CD4-positive, alpha-beta T cell treated with Interleukin-6 at 100 ng/mL for 8 hours (primary cell): Measurements from ENCODE around the gene PTPN23.
A peak's percentile ranks its signal among the peaks of the same experiment; 100 is the strongest.

Experiments
- DNase-seq: peaks from one replicate; pipeline ENCODE4 v3.0.0-alpha.2; 2020; ENCODE audit warnings: mixed read lengths, low spot score

The PTPN23 gene

GRCh38 chr3:47374587-47374986, 6.2 kb upstream of the PTPN23 start:
- DNase-seq = no peak

DNA sequence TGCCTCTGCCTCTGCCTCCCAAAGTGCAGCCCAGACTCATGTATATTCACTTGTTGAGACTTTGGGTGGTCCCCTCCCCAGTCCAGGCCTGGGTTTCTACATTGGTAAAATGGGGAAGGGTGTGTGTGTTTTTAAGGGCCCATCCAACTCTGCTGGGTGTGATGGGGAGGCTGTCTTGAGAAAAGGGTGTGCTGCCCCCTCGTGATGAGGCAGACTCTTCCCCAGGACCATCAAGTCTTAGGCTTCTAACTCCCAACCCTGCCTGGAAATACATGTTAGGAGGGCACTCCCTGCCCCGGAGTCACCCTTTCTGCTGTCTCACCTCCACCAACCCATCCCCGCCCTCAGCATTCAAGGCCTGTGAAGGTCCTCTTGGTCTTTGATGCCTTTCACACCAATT, 4.4 kb upstream of the PTPN23 start:
- no peak for DNase-seq

GRCh38 chr3:47377186-47377585, 3.6 kb upstream of the PTPN23 start:
- DNase-seq = no peak

GRCh38 chr3:47378869-47379268, 2.0 kb upstream of the PTPN23 start:
- no peak for DNase-seq

GRCh38 chr3:47379411-47379899, 1.4 kb upstream of the PTPN23 start:
- DNase-seq = no peak

DNA sequence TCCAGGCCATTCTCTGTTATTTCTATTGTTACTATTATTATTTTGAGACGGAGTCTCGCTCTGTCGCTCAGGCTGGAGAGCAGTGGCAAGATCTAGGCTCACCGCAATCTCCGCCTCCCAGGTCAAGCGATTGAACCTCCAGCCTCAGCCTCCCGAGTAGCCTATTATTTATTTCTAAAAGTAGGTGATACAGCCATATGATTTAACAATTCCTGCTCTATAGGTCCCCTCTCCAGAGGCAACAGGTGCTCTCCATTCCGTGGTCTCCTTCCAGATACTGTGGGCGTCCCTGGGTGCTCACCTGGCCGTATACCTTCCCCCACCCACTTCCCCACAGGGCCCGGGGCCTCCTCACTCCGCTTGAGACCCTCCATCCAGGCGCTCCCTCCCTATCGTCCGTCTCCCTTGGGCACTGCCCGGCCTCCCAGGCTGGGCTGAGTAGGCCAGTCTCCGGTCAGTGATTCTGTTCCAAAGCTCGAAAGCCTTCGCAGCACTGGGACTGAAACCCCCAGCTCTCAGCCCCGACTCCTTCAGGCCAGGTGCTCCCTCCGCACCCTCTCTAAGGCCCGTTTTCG, 708 bp upstream of the PTPN23 start:
- DNase-seq = no peak

DNA sequence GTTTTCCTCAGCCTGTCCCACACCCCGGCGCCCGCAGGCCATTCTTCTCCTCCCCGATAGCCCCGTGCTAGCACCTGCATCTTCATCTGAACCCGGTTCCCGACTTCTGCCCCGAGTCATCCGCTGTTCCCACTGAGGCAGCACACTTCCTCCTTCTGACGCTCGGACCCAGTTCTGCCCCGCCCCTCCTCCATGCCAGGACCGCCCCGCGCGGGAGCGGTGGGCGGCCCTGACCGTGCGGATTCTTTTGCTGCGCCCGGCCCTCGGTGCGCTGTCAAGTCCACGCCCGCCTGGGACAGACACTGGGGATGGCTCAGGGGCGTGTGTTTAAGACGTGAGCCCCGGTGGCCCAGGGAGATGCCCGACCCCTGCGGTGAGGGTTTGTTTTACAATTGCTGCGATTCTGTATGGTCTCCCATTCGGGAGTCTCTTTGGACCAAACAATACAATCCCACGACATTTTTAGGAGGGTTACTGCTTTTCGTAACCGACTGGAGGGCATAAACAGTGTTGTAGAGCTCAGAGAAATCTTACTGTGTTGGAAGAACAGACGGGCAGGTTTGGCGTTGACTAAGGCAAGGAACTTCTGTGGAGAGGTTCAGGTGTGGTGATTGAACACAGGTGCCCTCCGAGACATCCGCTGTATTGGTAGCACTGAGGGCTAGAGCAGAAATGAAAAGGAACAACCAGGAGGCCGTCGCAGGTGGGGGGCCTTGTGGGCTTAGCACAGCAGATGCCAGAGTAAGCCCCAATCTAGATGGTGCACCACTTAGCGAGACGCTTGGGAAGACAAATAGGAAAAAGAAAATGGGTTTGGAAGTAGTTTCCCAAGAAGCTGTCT, 716 bp downstream of the PTPN23 start:
- peak; percentile 51 for DNase-seq

GRCh38 chr3:47384425-47384824, 3.6 kb downstream of the PTPN23 start:
- no peak for DNase-seq

DNA sequence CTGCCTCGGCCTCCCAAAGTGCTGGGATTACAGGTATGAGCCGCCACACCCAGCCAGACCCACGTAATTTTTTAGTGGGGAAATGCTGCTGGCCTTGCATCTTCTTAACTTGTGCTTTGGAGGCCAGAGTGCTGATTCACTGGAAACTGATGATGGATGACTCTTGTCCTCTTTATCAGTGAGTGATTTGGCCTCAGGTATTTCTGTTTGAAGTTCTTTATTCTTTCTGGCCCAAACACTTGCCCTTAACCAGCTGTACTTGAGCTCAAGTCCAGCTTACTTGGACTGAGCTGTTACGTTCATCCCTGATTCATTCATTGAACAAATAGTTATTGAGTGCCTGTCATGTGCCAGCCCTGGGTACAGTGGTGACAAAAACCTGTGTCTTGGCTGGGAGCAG, 4.2 kb downstream of the PTPN23 start:
- DNase-seq = no peak

DNA sequence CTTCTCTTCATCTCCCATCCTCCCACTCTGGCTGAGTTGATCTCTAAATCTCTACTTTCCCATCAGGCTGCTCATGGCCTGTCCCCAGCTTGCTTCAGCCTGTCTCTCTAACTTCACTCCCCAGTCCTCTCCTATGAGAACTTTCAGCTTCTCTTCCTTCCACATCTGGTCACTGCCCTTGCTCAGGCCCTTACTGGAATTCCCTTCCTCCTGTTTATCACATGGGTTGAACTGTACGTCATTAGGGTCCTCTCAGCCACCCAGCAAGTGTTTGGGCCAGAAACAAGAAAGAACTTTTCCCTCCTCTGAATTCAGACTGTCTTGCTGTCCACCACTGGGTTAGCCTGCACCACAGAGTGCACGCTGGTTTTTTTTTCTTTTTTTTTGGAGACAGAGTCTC, 5.0 kb downstream of the PTPN23 start:
- no peak for DNase-seq

DNA sequence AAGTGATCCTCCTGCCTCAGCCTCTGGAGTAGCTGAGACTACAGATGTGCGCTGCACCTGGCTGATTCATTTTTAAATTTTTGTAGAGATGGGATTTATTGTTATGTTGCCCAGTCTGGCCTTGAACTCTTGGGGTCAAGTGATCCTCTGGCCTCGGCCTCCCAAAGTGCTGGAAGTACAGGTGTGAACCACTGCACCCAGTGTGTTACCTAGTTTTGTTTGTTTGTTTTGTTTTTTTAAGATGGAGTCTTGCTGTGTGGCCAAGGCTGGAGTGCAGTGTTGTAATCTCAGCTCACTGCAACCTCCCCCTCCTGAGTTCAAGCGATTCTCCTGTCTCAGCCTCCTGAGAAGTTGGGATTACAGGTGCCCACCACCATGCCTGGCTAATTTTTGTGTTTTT, 12.1 kb downstream of the PTPN23 start:
- DNase-seq = no peak

DNA sequence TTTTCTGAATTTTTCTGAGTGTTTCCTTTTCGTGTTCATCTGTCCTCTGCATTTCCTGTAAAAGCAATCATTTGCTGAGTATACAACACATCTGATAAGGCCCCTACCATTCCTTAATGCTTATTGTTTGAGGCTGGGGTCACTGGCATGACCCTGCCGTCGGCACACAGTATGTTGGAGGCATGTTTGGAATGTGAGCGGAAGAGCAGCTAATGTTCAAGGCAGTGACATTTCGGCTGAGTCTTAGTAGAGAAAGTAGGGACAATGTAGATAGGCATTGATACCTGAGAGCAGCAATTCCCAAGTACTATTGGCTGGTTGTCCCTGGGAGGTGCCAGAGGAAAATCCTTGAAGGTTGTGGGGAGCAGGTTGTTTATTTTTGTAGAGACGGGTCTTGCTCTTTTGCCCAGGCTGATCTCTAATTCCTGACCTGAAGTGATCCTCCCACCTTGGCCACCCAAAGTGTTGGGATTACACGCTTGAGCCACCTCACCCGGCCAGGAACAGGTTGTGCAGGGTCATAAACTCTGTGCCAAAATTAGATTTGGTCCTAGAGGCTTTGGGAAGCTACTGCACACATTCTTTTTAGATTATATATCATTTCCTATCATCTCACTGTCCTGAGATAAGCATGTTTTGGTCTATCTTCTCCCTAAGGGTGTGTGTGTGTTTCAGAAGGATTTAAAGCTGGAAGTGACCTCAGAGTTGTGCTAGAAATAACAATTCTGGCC, 13.5 kb downstream of the PTPN23 start:
- DNase-seq = no peak

GRCh38 chr3:47394881-47395280, 14.1 kb downstream of the PTPN23 start:
- no peak for DNase-seq

GRCh38 chr3:47398228-47398627, 17.4 kb downstream of the PTPN23 start:
- DNase-seq = no peak

- no peak for DNase-seq
These were observed 18.2 kb downstream of the PTPN23 start for GRCh38 chr3:47399016-47399415.

DNA sequence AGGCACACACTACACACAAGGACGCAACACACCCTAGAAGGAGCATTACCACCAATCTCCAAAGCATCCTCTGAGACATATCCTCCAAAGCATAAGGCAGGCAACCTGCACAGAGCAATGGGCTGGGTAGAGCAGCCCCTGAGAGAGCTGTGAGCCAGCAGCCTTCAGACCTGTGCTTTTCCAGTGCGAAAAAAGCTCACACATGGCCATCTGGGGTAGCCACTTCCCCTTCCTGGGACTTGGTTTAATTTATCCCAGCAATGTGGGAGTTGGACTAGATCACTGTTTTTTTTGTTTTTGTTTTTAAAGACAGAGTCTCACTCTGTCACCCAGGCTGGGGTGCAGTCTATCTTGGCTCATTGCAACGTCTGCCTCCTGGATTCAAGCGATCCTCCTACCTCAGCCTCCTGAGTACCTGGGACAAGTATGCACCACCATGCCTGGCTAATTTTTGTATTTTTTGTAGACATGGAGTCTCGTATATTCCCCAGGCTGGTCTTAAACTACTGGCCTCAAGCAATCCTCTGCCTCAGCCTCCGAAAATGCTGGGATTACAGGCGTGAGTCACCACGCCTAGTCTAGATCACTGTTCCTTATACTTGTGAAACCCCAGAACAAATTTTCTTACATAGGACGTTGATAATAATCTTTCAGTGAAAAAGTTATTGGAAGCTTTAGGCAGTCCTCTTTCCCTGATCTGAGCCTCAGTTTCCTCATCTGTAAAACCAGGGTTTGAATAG, 18.9 kb downstream of the PTPN23 start:
- no peak for DNase-seq

GRCh38 chr3:47404431-47404876, 23.6 kb downstream of the PTPN23 start:
- DNase-seq = no peak

GRCh38 chr3:47404955-47405790, 24.4 kb downstream of the PTPN23 start:
- DNase-seq = no peak

GRCh38 chr3:47405820-47406761, 25.3 kb downstream of the PTPN23 start:
- no peak for DNase-seq

DNA sequence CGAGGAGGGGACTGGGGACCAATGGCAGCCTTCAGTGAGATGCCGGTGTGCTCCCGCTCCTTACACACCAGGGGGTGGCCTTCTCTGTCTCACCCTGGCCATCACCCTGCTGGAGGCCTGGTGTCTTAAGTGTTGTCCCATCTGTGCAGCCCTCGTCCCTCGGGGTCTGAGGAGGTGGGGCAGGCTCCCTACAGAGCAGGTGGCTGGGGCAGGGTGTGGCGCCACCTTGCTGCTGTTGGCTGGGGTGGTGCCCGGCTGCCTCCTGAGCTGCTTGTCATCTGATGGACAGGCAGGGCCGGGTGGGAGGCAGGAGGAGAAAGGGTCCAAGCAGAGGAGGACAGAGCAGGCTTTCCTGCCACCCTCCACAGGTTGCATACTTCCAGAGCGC, 25.9 kb downstream of the PTPN23 start:
- DNase-seq = no peak
